Measurements from ENCODE around the gene GPX6.
"Not testable (repeated sequence)": the region's sequence is repeated elsewhere in the genome, so short reads cannot be mapped to it uniquely, and the experiment has no call there.

Gene GPX6

DNA sequence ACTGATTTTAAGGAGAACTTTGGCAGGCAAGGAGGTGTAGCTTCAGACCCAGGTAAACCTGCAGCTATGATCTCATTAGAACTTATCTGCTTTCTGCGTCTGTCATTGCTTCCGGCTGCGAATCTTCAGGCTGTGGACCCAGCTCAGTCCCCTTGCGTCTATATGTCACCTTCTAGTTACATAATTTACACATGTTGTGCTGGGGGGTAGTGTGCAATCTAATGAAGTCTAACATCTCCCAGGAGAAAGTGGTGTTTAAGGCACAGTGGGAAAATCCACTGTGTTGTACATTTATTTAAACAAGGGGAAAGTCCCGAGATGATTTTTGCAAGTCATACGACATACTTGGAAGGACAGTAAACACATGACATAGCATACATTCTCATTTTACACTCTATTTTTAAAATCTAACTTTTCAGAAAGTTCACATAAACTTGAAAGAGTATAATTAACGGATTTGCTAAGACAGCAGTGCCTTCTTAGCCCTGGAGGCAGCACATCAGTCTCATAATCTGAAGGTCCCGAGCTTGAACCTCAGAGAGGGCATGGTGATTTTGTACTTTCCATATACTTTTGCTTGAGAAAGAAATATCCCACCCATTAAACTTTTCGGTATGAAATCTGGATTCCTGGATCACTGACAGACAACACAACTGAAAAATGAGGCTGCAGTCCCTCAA lies 35.2 kb downstream of the GPX6 start:
- DNase-seq = no peak

DNA sequence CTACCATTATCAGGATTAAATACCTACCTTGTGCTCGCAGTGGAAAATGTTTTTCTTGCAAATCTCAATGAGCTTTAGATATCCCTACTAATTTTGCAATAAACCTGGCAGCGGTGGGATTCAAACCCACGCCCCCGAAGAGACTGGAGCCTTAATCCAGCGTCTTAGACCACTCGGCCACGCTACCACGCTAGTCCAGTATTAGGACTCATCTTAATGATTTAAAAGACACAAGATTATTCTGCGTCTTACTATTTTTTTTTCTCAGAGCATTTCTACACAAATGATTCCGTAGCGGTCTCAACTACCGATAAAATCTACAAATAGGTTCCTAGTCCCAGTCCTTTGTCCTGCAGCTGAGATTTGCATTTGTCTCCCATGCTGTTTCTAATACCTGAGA lies 37.1 kb downstream of the GPX6 start:
- no peak for DNase-seq

DNA sequence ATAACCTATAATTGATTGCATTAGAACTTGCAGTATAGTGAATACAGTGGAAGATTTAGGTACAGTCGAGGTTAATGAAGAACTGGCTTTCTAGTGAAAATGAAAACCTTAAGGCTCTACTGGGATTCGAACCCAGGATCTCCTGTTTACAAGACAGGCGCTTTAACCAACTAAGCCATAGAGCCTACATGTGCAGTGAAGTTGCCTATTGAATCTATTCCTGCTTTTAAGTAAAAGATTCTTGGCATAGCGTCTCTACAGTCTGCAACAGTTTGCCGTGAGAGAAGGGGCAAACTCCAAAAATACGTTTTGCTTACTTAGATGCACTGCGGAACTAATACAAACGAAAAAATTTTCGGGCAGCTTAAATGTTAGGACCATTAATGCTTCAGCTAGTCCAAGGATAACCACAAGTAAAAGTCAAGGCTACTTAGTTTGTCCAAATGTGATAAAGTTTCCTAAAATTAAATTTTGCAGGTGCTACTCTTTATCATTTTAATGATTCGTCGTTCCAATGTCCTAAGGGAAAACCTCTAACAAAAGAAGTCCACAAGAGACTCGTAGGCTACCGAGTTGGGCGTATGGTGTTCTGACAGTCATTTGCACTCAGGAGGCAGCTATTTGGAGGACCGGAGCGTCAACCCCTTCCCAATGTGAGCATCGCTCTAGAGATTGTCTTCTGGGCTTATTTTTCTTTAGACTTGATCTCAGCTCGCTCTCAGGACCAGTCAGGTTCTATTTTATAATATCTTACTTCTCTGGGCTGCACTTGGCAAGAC lies 41.0 kb downstream of the GPX6 start:
- no peak for DNase-seq

DNA sequence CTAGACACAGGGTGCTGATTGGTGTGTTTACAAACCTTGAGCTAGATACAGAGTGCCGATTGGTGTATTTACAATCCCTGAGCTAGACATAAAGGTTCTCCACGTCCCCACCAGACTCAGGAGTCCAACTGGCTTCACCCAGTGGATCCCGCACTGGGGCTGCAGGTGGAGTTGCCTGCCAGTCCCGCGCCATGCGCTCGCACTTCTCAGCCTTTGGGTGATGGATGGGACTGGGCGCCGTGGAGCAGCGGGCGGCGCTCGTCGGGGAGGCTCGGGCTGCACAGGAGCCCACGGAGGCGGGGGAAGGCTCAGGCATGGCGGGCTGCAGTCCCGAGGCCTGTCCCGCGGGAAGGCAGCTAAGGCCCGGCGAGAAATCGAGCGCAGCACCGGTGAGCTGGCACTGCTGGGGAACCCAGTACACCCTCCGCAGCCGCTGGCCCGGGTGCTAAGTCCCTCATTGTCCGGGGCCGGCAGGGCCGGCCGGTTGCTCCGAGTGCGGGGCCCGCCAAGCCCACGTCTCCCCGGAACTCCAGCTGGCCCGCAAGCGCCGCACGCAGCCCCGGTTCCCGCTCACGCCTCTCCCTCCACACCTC lies 46.3 kb downstream of the GPX6 start:
- DNase-seq = not testable (repeated sequence)

DNA sequence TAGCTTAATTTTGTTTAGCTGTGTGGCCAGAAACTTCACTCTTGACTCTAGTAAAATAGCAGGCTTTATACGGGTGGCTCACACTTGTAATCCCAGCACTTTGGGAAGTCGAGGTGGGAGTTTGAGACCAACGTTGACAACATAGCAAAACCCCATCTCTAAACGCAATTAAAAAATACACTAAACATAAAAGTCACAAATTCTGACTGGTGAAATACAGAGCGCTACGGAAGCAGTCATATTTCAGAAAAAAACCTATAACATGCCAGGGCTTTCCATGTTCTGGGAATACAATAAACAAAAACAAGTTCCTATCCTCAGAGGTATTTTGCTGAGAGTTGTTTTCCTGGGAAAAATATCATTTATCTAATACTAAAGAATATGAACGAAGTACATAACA lies 47.5 kb downstream of the GPX6 start:
- no peak for DNase-seq

GRCh38 chr6:28462401-28462800 lies 53.2 kb downstream of the GPX6 start:
- no peak for DNase-seq

GRCh38 chr6:28458568-28458967 lies 57.0 kb downstream of the GPX6 start:
- no peak for DNase-seq

Measured in stimulated activated naive CD4-positive, alpha-beta T cell treated with Interleukin-2 at 50 U/mL for 16 hours (primary cell).